Fibroblast of pulmonary artery (primary cell): ENCODE measurements around the gene CMSS1.

Experiments
- DNase-seq: peaks from one replicate; pipeline ENCODE4 v3.0.0-alpha.2; 2010; ENCODE audit warnings: low read depth
- H3K4me3 ChIP-seq: replicated peaks from 2 replicates; pipeline ENCODE4 v1.5.1; 2011; ENCODE audit warnings: low read depth, mild to moderate bottlenecking, control low read depth, low read length, moderate library complexity
- CTCF ChIP-seq: IDR thresholded peaks from 2 replicates; pipeline ENCODE4 v1.5.1; 2011; ENCODE audit warnings: mild to moderate bottlenecking, control low read depth, low read length, inconsistent platforms; ENCODE audit errors: missing control alignments

The CMSS1 gene

DNA sequence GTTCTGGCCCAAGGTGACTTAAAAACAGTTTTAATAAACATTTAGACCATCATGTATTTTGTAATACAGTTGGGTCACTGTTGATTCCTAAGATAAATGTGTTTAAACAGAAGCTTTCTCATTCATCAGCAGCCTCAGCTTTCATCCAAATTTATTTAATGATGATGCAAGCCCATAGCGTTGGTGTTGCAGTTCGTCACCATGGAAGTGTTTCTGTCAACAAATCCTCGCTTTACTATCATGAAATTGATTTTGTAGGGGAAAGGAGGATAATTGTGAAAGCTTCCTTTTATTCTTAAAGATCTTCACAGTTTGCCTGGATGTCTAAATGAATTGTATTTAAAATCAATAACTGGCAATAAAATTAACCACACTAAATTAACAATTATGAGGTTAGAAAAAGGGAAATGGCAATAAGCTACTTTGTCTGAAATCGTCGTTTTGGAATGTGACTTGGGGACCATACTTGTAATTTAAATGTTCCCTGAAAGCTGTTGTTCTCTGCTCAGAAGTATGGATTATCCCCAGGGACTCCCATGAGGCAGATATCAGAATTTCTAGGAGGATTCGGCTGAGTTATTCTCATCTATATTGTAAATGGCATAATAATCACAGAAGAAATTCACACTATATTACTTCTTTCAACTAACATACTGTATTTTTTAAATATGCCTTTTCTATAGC is 29.0 kb downstream of the CMSS1 start:
- H3K4me3 ChIP-seq = no peak overlapping the region
- TF ChIP-seq CTCF = no peak
- peak; percentile 89 for DNase-seq

- no peak for TF ChIP-seq CTCF
- no peak for DNase-seq
- H3K4me3 ChIP-seq = no peak overlapping the region
Observed at GRCh38 chr3:99848433-99848832, 30.8 kb downstream of the CMSS1 start.

DNA sequence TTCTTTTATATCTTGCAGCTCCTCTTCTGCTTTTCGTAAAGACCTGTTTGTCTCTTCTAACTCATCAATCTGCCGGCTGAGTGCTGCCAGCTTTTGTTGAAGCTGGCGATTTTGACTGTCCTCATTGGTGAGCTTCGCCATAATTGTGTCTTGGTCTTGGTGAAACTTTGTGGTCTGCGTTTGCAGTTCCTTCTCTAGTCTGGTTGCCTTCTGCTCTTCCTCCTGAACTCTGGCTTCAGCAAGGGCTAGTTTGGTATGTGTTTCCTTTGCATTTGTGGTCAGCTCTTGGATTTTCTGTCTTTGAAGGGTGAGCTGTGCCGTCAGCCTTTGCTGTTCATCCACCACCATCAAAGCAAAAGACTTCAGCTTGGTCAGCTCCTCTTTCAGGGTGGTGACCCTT is 32.9 kb downstream of the CMSS1 start:
- no peak for TF ChIP-seq CTCF
- DNase-seq = no peak
- H3K4me3 ChIP-seq = no peak overlapping the region

GRCh38 chr3:99851955-99852354 is 34.3 kb downstream of the CMSS1 start:
- H3K4me3 ChIP-seq = no peak overlapping the region
- no peak for DNase-seq
- TF ChIP-seq CTCF = no peak

DNA sequence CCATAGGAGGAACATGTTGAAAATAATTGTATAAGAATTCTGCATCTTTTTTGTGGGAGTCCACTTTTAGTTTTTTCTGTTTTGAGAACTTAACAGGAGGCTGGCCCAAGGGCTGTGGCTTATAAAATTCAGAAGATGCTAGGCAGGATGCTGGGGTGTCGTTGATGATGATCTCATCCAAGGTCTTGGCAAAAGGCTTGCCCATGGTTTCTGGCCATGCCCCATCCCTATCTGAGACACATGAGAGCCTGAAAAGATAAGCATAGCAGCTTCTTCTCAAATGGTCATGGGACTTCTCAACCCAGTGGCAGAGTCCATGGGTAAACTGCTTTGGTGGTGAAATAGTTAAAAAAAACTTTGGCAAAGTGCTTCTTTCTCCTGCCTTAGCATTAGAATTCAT is 35.2 kb downstream of the CMSS1 start:
- no peak for DNase-seq
- H3K4me3 ChIP-seq = no peak overlapping the region
- TF ChIP-seq CTCF = no peak

- no peak for TF ChIP-seq CTCF
- DNase-seq = no peak
Observed at GRCh38 chr3:99854756-99855298, 37.2 kb downstream of the CMSS1 start.

GRCh38 chr3:99855900-99856299 is 38.2 kb downstream of the CMSS1 start:
- no peak for TF ChIP-seq CTCF
- DNase-seq = no peak
- H3K4me3 ChIP-seq = no peak overlapping the region

More at GRCh38 chr3:99854756-99855298, 37.2 kb downstream of the CMSS1 start:
- no peak overlapping the region for H3K4me3 ChIP-seq
